ENCODE data around the gene UCK1. TPM values are rescaled to one million over a fixed set of nuclear protein-coding genes. Genes with fewer than 3 reads are reported as not detected.
A peak's percentile ranks its signal among the peaks of the same experiment; 100 is the strongest.

The UCK1 gene
- total and polyA plus RNA-seq, 2 of the 8 experiments (the other 6 are each of a cell fraction or from before 2014, with no cell fraction given): 35.1 to 42.0 TPM

- no peak for TF ChIP-seq CHD7 (IDR thresholded peaks at IDR 0.05; ENCODE audit: insufficient replicate concordance, low read length)
- TF ChIP-seq CTCF (IDR thresholded peaks at IDR 0.05; ENCODE audit: control extremely low read depth in 1 of 3, insufficient read depth in 1 of 3, low read depth in 1 of 3, low read length in 3 of 3): peak in 1 of 3 experiments; percentile 4; a peak in 1 of 4 replicates
These were observed 46.2 kb upstream of the UCK1 start (continued) for GRCh38 chr9:131577005-131578000.

All from H1 (cell line).